Measurements from ENCODE around the gene WSCD1. TPM values are rescaled to one million over a fixed set of nuclear protein-coding genes. Genes with fewer than 3 reads are reported as not detected.

WSCD1 gene
- polyA plus RNA-seq, 3 donors = not detected

GRCh38 chr17:6108382-6108781, 38.2 kb downstream of the WSCD1 start:
- H3K4me3 Mint-ChIP-seq = no peak overlapping the region
- no peaks in the 10 kb centered on the region for H3K27me3 ChIP-seq (ENCODE audit: control insufficient read depth in 2 of 2, insufficient read depth in 2 of 2, low read length in 2 of 2)

GRCh38 chr17:6108987-6109386, 38.8 kb downstream of the WSCD1 start:
- Mint-ChIP-seq H3K27ac (no peak overlapping the region), H3K36me3 (no peaks in the 10 kb centered on the region), H3K4me3 (no peak overlapping the region), H3K9me3 (peaks cover 0 to 11% (median 4%) of the 10 kb centered on the region in 7 donors), H3K27me3 (ENCODE audit: low read depth in 3 of 3) (peaks cover 0 to 5% (median 4%) of the 10 kb centered on the region in 3 donors), H3K4me1 (no peaks in the 10 kb centered on the region)
- Histone ChIP-seq H3K4me1 (ENCODE audit: control insufficient read depth in 1 of 2, insufficient read depth in 2 of 2, low read length in 2 of 2) (no peaks in the 10 kb centered on the region), H3K27ac (ENCODE audit: low read depth in 1 of 2, low read length in 2 of 2) (no peak overlapping the region), H3K36me3 (replicated peaks in 1 of 2; ENCODE audit: control insufficient read depth in 1 of 2, insufficient read depth in 2 of 2, low read length in 2 of 2) (no peaks in the 10 kb centered on the region), H3K9ac (ENCODE audit: insufficient read depth, low read length, poor library complexity, severe bottlenecking) (no peak overlapping the region), H3K9me3 (replicated peaks in 1 of 2; ENCODE audit: control insufficient read depth in 1 of 2, insufficient read depth in 1 of 2, low read length in 2 of 2) (peaks cover 0 to 3% of the 10 kb centered on the region in 2 donors), H3K27me3 (ENCODE audit: control insufficient read depth in 2 of 2, insufficient read depth in 2 of 2, low read length in 2 of 2) (no peaks in the 10 kb centered on the region), H3K79me2 (ENCODE audit: insufficient read depth, low read length) (no peaks in the 10 kb centered on the region), H3K4me2 (replicated peaks; ENCODE audit: extremely low read depth, low read length, poor library complexity, severe bottlenecking) (no peak overlapping the region), H2AFZ (ENCODE audit: insufficient read depth, low read depth, low read length, poor library complexity, severe bottlenecking) (no peak overlapping the region), H4K20me1 (ENCODE audit: insufficient read depth, low read length) (no peaks in the 10 kb centered on the region), H3K4me3 (replicated peaks in 1 of 3; ENCODE audit: low read depth in 2 of 3, low read length in 3 of 3) (no peak overlapping the region)
- no peak for TF ChIP-seq CTCF (IDR thresholded peaks at IDR 0.05)
- no peak for DNase-seq
- intact Hi-C loops (cut with micrococcal nuclease) = no loop called here
- 91% methylated on average over 3 of the region's 5 CpGs for WGBS (ENCODE audit: insufficient coverage)

More at GRCh38 chr17:6108382-6108781, 38.2 kb downstream of the WSCD1 start:
- H2AFZ ChIP-seq (ENCODE audit: insufficient read depth, low read depth, low read length, poor library complexity, severe bottlenecking) = no peak overlapping the region
- WGBS (ENCODE audit: insufficient coverage) = 92% methylated on average over 2 of the region's 5 CpGs
- no peak for TF ChIP-seq CTCF (IDR thresholded peaks at IDR 0.05)
- no peak overlapping the region for H3K27ac ChIP-seq (ENCODE audit: low read depth in 1 of 2, low read length in 2 of 2)
- no peak overlapping the region for H3K4me2 ChIP-seq (replicated peaks; ENCODE audit: extremely low read depth, low read length, poor library complexity, severe bottlenecking)
- Mint-ChIP-seq H3K9me3 (peaks cover 0 to 11% (median 4%) of the 10 kb centered on the region in 7 donors), H3K27me3 (ENCODE audit: low read depth in 3 of 3) (peaks cover 0 to 5% (median 4%) of the 10 kb centered on the region in 3 donors), H3K27ac (no peak overlapping the region), H3K4me1 (no peaks in the 10 kb centered on the region), H3K36me3 (no peaks in the 10 kb centered on the region)
- H3K36me3 ChIP-seq (replicated peaks in 1 of 2; ENCODE audit: control insufficient read depth in 1 of 2, insufficient read depth in 2 of 2, low read length in 2 of 2) = no peaks in the 10 kb centered on the region
- no peak overlapping the region for H3K9ac ChIP-seq (ENCODE audit: insufficient read depth, low read length, poor library complexity, severe bottlenecking)
- no peaks in the 10 kb centered on the region for H3K4me1 ChIP-seq (ENCODE audit: control insufficient read depth in 1 of 2, insufficient read depth in 2 of 2, low read length in 2 of 2)
- H3K9me3 ChIP-seq (replicated peaks in 1 of 2; ENCODE audit: control insufficient read depth in 1 of 2, insufficient read depth in 1 of 2, low read length in 2 of 2) = peaks cover 0 to 3% of the 10 kb centered on the region in 2 donors
- H3K4me3 ChIP-seq (replicated peaks in 1 of 3; ENCODE audit: low read depth in 2 of 3, low read length in 3 of 3) = no peak overlapping the region
- DNase-seq = no peak
- intact Hi-C loops (cut with micrococcal nuclease) = no loop called here
- no peaks in the 10 kb centered on the region for H3K79me2 ChIP-seq (ENCODE audit: insufficient read depth, low read length)
- no peaks in the 10 kb centered on the region for H4K20me1 ChIP-seq (ENCODE audit: insufficient read depth, low read length)
